Measurements from ENCODE around the gene ARPC2.

The ARPC2 gene

DNA sequence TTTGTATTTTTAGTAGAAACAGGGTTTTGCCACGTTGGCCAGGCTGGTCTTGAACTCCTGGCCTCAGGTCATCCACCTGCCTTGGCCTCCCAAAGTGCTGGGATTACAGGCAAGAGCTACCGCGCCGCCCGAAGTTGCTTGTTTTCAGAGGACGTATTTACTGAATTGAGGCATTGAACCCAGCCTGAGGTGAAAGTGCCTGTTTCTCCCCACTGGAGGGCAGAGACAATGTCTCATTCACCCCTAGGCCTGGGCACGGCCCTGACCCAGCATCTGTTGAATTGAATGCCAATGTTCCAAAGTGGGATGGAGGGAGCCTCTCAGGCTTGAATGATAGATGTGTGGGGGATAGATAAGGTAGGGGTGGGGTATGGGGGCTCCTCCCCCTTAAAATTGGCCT lies 79.9 kb downstream of the ARPC2 start:
- Histone ChIP-seq H3K27me3 (ENCODE audit: insufficient read depth, poor library complexity, severe bottlenecking) (no peaks in the 10 kb centered on the region), H3K4me3 (replicated peaks; ENCODE audit: insufficient read depth, low read length) (no peak overlapping the region), H3K27ac (replicated peaks) (no peak overlapping the region)
- TF ChIP-seq SPI1 (IDR thresholded peaks at IDR 0.05; ENCODE audit: borderline replicate concordance, low read depth): no peak
- TF ChIP-seq, protein P1, sequence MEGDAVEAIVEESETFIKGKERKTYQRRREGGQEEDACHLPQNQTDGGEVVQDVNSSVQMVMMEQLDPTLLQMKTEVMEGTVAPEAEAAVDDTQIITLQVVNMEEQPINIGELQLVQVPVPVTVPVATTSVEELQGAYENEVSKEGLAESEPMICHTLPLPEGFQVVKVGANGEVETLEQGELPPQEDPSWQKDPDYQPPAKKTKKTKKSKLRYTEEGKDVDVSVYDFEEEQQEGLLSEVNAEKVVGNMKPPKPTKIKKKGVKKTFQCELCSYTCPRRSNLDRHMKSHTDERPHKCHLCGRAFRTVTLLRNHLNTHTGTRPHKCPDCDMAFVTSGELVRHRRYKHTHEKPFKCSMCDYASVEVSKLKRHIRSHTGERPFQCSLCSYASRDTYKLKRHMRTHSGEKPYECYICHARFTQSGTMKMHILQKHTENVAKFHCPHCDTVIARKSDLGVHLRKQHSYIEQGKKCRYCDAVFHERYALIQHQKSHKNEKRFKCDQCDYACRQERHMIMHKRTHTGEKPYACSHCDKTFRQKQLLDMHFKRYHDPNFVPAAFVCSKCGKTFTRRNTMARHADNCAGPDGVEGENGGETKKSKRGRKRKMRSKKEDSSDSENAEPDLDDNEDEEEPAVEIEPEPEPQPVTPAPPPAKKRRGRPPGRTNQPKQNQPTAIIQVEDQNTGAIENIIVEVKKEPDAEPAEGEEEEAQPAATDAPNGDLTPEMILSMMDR (IDR thresholded peaks at IDR 0.05; ENCODE audit: insufficient read depth, low read length): no peak
- no peak for TF ChIP-seq GABPA (IDR thresholded peaks at IDR 0.05; ENCODE audit: low read depth)
- TF ChIP-seq POLR2AphosphoS5 (IDR thresholded peaks at IDR 0.05; ENCODE audit: low read depth): no peak
- TF ChIP-seq, protein P2, sequence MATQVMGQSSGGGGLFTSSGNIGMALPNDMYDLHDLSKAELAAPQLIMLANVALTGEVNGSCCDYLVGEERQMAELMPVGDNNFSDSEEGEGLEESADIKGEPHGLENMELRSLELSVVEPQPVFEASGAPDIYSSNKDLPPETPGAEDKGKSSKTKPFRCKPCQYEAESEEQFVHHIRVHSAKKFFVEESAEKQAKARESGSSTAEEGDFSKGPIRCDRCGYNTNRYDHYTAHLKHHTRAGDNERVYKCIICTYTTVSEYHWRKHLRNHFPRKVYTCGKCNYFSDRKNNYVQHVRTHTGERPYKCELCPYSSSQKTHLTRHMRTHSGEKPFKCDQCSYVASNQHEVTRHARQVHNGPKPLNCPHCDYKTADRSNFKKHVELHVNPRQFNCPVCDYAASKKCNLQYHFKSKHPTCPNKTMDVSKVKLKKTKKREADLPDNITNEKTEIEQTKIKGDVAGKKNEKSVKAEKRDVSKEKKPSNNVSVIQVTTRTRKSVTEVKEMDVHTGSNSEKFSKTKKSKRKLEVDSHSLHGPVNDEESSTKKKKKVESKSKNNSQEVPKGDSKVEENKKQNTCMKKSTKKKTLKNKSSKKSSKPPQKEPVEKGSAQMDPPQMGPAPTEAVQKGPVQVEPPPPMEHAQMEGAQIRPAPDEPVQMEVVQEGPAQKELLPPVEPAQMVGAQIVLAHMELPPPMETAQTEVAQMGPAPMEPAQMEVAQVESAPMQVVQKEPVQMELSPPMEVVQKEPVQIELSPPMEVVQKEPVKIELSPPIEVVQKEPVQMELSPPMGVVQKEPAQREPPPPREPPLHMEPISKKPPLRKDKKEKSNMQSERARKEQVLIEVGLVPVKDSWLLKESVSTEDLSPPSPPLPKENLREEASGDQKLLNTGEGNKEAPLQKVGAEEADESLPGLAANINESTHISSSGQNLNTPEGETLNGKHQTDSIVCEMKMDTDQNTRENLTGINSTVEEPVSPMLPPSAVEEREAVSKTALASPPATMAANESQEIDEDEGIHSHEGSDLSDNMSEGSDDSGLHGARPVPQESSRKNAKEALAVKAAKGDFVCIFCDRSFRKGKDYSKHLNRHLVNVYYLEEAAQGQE (IDR thresholded peaks at IDR 0.05; ENCODE audit: insufficient replicate concordance, low read depth): no peak
- DNase-seq (ENCODE audit: low read depth in 1 of 2, low spot score in 1 of 2): no peak

DNA sequence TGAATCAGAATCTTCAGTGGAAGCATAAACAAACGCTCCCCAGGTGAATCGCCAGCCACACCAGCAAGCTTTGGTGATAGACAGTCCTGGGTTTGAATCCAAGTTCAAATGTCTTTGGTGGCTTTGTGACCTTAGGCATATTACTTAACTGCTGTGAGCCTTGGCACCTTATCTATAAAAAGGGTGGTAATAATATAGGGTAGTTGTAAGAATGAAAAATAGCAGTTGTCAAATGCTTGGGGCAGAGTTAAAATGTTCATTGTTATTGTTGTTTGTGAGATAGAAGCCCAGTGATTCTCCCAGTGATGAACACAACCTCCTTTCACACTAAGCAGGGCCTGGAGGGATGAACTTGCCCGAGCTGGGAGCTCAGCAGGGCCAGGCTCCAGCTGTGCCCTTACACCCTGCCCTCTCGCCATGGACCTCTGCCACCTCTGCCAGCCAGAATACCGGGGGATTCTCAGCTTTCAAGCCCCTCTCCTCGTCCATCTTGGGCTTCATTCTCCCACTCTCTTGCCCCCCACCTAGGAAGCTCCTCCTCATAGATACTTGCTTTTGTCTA lies 81.4 kb downstream of the ARPC2 start:
- Histone ChIP-seq H3K4me3 (replicated peaks; ENCODE audit: insufficient read depth, low read length) (no peak overlapping the region), H3K27ac (replicated peaks) (no peak overlapping the region), H3K27me3 (ENCODE audit: insufficient read depth, poor library complexity, severe bottlenecking) (no peaks in the 10 kb centered on the region)
- DNase-seq (ENCODE audit: low read depth in 1 of 2, low spot score in 1 of 2): no peak
- TF ChIP-seq SPI1 (IDR thresholded peaks at IDR 0.05; ENCODE audit: borderline replicate concordance, low read depth) (no peak), GABPA (IDR thresholded peaks at IDR 0.05; ENCODE audit: low read depth) (no peak), POLR2AphosphoS5 (IDR thresholded peaks at IDR 0.05; ENCODE audit: low read depth) (no peak)
- TF ChIP-seq, protein P2 (IDR thresholded peaks at IDR 0.05; ENCODE audit: insufficient replicate concordance, low read depth): no peak
- TF ChIP-seq, protein P1 (IDR thresholded peaks at IDR 0.05; ENCODE audit: insufficient read depth, low read length): no peak

DNA sequence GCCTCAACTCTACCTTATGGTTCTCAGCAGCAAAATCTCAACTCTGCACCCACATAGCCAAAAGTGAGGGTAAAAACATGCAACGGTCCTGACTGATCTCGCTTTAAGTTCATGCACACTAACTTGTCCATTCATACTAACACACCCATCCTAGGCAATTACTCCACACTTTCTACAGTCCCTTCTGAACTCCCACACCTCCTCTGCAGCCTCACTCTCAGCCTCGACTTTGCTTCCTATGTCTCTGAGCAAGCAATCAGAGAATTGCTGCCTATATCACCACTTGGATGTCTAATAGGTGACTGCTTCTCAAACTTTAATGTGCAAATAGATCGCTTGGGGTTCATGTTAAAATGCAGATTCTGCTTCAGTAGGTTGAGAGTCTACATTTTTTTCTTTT lies 83.2 kb downstream of the ARPC2 start:
- no peak for DNase-seq (ENCODE audit: low read depth in 1 of 2, low spot score in 1 of 2)
- TF ChIP-seq, protein P1 (IDR thresholded peaks at IDR 0.05; ENCODE audit: insufficient read depth, low read length): no peak
- TF ChIP-seq POLR2AphosphoS5 (IDR thresholded peaks at IDR 0.05; ENCODE audit: low read depth) (no peak), GABPA (IDR thresholded peaks at IDR 0.05; ENCODE audit: low read depth) (no peak), SPI1 (IDR thresholded peaks at IDR 0.05; ENCODE audit: borderline replicate concordance, low read depth) (no peak)
- TF ChIP-seq, protein P2 (IDR thresholded peaks at IDR 0.05; ENCODE audit: insufficient replicate concordance, low read depth): no peak
- H3K27ac ChIP-seq (replicated peaks): no peak overlapping the region
- H3K27me3 ChIP-seq (ENCODE audit: insufficient read depth, poor library complexity, severe bottlenecking): no peaks in the 10 kb centered on the region
- H3K4me3 ChIP-seq (replicated peaks; ENCODE audit: insufficient read depth, low read length): no peak overlapping the region
